Activated naive CD4-positive, alpha-beta T cell (primary cell): ENCODE data around the gene MIXL1.
"Not testable (repeated sequence)": the region's sequence is repeated elsewhere in the genome, so short reads cannot be mapped to it uniquely, and the experiment has no call there.

Experiments used
- DNase-seq, 4 experiments: peaks; one replicate each; lab custom pipeline; 2025; lab: John Stamatoyannopoulos, UW

MIXL1 gene

GRCh38 chr1:226215239-226215638, 8.2 kb upstream of the MIXL1 start:
- DNase-seq, result no peak

- no peak for DNase-seq
These were observed 7.4 kb upstream of the MIXL1 start for GRCh38 chr1:226216056-226216455.

- DNase-seq, result no peak
These were observed 6.2 kb upstream of the MIXL1 start for GRCh38 chr1:226217273-226217672.

GRCh38 chr1:226220473-226221189, 2.8 kb upstream of the MIXL1 start:
- DNase-seq, result no peak

- DNase-seq, result no peak
These were observed 778 bp upstream of the MIXL1 start for GRCh38 chr1:226222686-226223085.

- no peak for DNase-seq
These were observed 351 bp downstream of the MIXL1 start for GRCh38 chr1:226223786-226224244.

- DNase-seq, result no peak
These were observed 3.1 kb downstream of the MIXL1 start for GRCh38 chr1:226226601-226227000.

- no peak for DNase-seq
These were observed 9.8 kb downstream of the MIXL1 start for GRCh38 chr1:226233293-226233692.

- DNase-seq, result no peak
These were observed 10.3 kb downstream of the MIXL1 start for GRCh38 chr1:226233806-226234205.

- DNase-seq, result no peak
These were observed 13.4 kb downstream of the MIXL1 start for GRCh38 chr1:226236826-226237225.

- no peak for DNase-seq
These were observed 16.0 kb downstream of the MIXL1 start for GRCh38 chr1:226239421-226239820.

GRCh38 chr1:226248091-226248490, 24.6 kb downstream of the MIXL1 start:
- no peak for DNase-seq

- no peak for DNase-seq
These were observed 25.3 kb downstream of the MIXL1 start for GRCh38 chr1:226248796-226249195.

- no peak for DNase-seq
These were observed 27.0 kb downstream of the MIXL1 start for GRCh38 chr1:226250511-226250910.

- not testable (repeated sequence) for DNase-seq
These were observed 29.4 kb downstream of the MIXL1 start for GRCh38 chr1:226252841-226253240.

GRCh38 chr1:226253933-226254332, 30.5 kb downstream of the MIXL1 start:
- no peak for DNase-seq

- no peak for DNase-seq
These were observed 31.9 kb downstream of the MIXL1 start for GRCh38 chr1:226255380-226255779.

- DNase-seq, result no peak
These were observed 38.4 kb downstream of the MIXL1 start for GRCh38 chr1:226261818-226262217.

- no peak for DNase-seq
These were observed 45.1 kb downstream of the MIXL1 start for GRCh38 chr1:226268421-226269124.

- not testable (repeated sequence) for DNase-seq
These were observed 48.9 kb downstream of the MIXL1 start for GRCh38 chr1:226272233-226272902.

GRCh38 chr1:226274138-226274537, 50.7 kb downstream of the MIXL1 start:
- DNase-seq, result no peak

GRCh38 chr1:226276077-226276682, 52.7 kb downstream of the MIXL1 start:
- DNase-seq, result no peak
